Natural killer cell (primary cell): ENCODE measurements around the gene VIPR2. TPM values are rescaled to one million over a fixed set of nuclear protein-coding genes. Genes with fewer than 3 reads are reported as not detected.

Experiments
- ATAC-seq, 3 donors: fragments of 150-1000 bp in 2 of 3; fragments of 200-7000 bp in 1 of 3; cut with Tn5 transposase; 1 replicate in 1 of 3; 2 replicates in 2 of 3; pipeline ENCODE4 v1.10.0; 2021; ENCODE audit warnings: mild to moderate bottlenecking in 2 of 3, moderate library complexity in 2 of 3
- DNase-seq, 2 donors: peaks; one replicate each; pipeline versions ENCODE4 v3.0.0 to v3.0.0-alpha.2; 2013 to 2021; ENCODE audit warnings: mixed read lengths in 1 of 2
- H3K27ac ChIP-seq: one replicate; pipeline ENCODE4 v1.5.1; 2013; ENCODE audit warnings: mild to moderate bottlenecking, low read length
- H3K27me3 ChIP-seq: one replicate; pipeline ENCODE4 v1.6.1; 2013; ENCODE audit warnings: low read length; ENCODE audit not compliant: control insufficient read depth, insufficient read depth
- H3K36me3 ChIP-seq: one replicate; pipeline ENCODE4 v1.6.1; 2013; ENCODE audit warnings: low read length; ENCODE audit not compliant: control insufficient read depth, insufficient read depth
- H3K4me1 ChIP-seq: one replicate; pipeline ENCODE4 v1.6.1; 2013; ENCODE audit warnings: low read length; ENCODE audit not compliant: control insufficient read depth, insufficient read depth
- H3K4me3 ChIP-seq: one replicate; pipeline ENCODE4 v1.5.1; 2013; ENCODE audit warnings: low read length
- H3K9me3 ChIP-seq: one replicate; pipeline ENCODE4 v1.6.1; 2013; ENCODE audit warnings: low read length; ENCODE audit not compliant: control insufficient read depth, insufficient read depth
- H3K27ac Mint-ChIP-seq, 2 donors: one replicate each; pipeline ENCODE4 v1.8.0; 2022; ENCODE audit warnings: mild to moderate bottlenecking in 2 of 2, mixed read lengths in 2 of 2, moderate library complexity in 1 of 2
- H3K27me3 Mint-ChIP-seq, 2 donors: one replicate each; pipeline ENCODE4 v1.8.0; 2022; ENCODE audit warnings: low read depth in 2 of 2, mixed read lengths in 2 of 2
- H3K36me3 Mint-ChIP-seq: one replicate; pipeline ENCODE4 v1.8.0; 2022; ENCODE audit warnings: mixed read lengths
- H3K4me1 Mint-ChIP-seq, 2 donors: one replicate each; pipeline ENCODE4 v1.8.0; 2022; ENCODE audit warnings: mixed read lengths in 2 of 2
- H3K4me3 Mint-ChIP-seq: one replicate; pipeline ENCODE4 v1.8.0; 2022; ENCODE audit warnings: mild to moderate bottlenecking, moderate library complexity, mixed read lengths
- H3K9me3 Mint-ChIP-seq, 2 donors: one replicate each; pipeline ENCODE4 v1.8.0; 2022; ENCODE audit warnings: mixed read lengths in 2 of 2
- CTCF ChIP-seq: fragments of 200-600 bp; IDR thresholded peaks from one replicate; pipeline ENCODE4 v1.8.0; 2022; ENCODE audit warnings: antibody characterized with exemption
- WGBS: methylation state at CpG from one replicate; pipeline ENCODE4 v1.1.7; 2013; ENCODE audit warnings: missing lambda C conversion rate; ENCODE audit not compliant: insufficient coverage; 5-methylcytosine and 5-hydroxymethylcytosine counted together
- intact Hi-C: fragments of 100-400 bp; cut with micrococcal nuclease; formaldehyde crosslinking; loops from one replicate; pipeline ENCODE4 v1.14.2; 2022
- total RNA-seq, 4 donors: library from RNA; stranded (reverse); fragments of 120-200 nt in 1 of 4; gene quantifications; one replicate each; pipeline versions ENCODE4 v1.2.3 to v1.2.4, GENCODE V29; 2013 to 2022

The VIPR2 gene
- total RNA-seq, 3 donors from 2014 or later (not counting 1 experiment from before 2014, with no cell fraction given) = 2.2 to 4.9 (median 4.7) TPM

- Histone ChIP-seq H3K27ac (no peak overlapping the region), H3K9me3 (no peaks in the 10 kb centered on the region), H3K36me3 (no peaks in the 10 kb centered on the region), H3K27me3 (no peaks in the 10 kb centered on the region), H3K4me3 (no peak overlapping the region), H3K4me1 (peaks cover 8% of the 10 kb centered on the region)
- no peak overlapping the region for H3K4me3 Mint-ChIP-seq
- H3K4me1 Mint-ChIP-seq = no peaks in the 10 kb centered on the region
- DNase-seq (no peak), ATAC-seq (no peak)
- 94% methylated on average over 24 of the region's 24 CpGs for WGBS
- no peaks in the 10 kb centered on the region for H3K9me3 Mint-ChIP-seq
- H3K27me3 Mint-ChIP-seq = no peaks in the 10 kb centered on the region
- H3K36me3 Mint-ChIP-seq = no peaks in the 10 kb centered on the region
- no peak for TF ChIP-seq CTCF
- no peak overlapping the region for H3K27ac Mint-ChIP-seq
- intact Hi-C loops = no loop called here
Measured at GRCh38 chr7:159040912-159041711, 103.6 kb downstream of the VIPR2 start.

DNA sequence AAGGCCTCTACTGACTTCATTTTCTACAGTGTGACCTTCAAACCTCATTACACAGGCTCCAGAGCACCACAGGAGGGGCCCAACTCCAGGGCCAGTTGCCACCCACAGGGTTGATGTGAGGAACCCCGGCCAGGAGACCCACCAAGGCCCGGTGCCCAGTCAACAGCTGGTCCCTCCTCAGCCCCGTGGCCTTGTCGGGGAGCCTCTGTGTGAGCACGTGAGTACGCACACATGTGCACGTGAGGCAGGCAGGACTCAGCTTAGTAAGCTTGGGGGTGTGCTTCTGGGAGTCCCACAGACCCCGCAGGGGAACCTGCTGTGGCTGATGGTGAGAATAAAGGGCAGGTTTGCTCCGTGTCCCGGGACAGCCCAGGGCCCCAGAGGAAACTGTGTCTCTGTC, 104.5 kb downstream of the VIPR2 start:
- no peak for ATAC-seq
- H3K9me3 Mint-ChIP-seq = no peaks in the 10 kb centered on the region
- no peaks in the 10 kb centered on the region for H3K36me3 Mint-ChIP-seq
- H3K4me1 Mint-ChIP-seq = no peaks in the 10 kb centered on the region
- H3K27ac Mint-ChIP-seq = no peak overlapping the region
- no peak for DNase-seq
- no peaks in the 10 kb centered on the region for H3K27me3 Mint-ChIP-seq
- Histone ChIP-seq H3K4me1 (peaks cover 8% of the 10 kb centered on the region), H3K27me3 (no peaks in the 10 kb centered on the region), H3K27ac (no peak overlapping the region), H3K9me3 (no peaks in the 10 kb centered on the region), H3K4me3 (no peak overlapping the region), H3K36me3 (no peaks in the 10 kb centered on the region)
- no peak overlapping the region for H3K4me3 Mint-ChIP-seq
- no peak for TF ChIP-seq CTCF
- intact Hi-C loops = no loop called here
- WGBS = 89% methylated on average over 10 of the region's 10 CpGs

DNA sequence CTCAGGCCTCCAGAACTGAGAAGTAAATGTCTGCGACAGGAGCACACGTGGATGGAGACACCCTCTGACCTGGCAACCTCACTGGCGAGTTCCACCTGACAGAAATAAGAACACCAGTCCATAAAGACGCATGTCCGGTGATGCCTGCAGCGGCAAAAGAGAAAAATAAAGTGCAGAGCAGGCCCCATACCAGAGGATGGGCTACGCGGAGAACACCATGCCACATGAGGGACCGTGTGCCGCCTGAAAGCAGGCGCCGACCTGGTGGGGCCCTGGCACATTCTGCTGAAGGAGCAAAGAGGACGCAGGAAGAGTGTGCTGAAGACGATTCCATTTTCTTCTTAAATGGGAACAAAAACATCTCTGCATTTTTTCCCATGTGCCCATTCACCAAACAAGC, 105.0 kb downstream of the VIPR2 start:
- Mint-ChIP-seq H3K4me3 (no peak overlapping the region), H3K27ac (no peak overlapping the region)
- DNase-seq = no peak

More for the DNA sequence above, 105.0 kb downstream of the VIPR2 start:
- Mint-ChIP-seq H3K27me3 (no peaks in the 10 kb centered on the region), H3K9me3 (no peaks in the 10 kb centered on the region), H3K4me1 (no peaks in the 10 kb centered on the region), H3K36me3 (no peaks in the 10 kb centered on the region)
- intact Hi-C loops = no loop called here
- Histone ChIP-seq H3K27me3 (no peaks in the 10 kb centered on the region), H3K27ac (no peak overlapping the region), H3K36me3 (no peaks in the 10 kb centered on the region), H3K9me3 (no peaks in the 10 kb centered on the region), H3K4me1 (peaks cover 8% of the 10 kb centered on the region), H3K4me3 (no peak overlapping the region)
- ATAC-seq = no peak
- TF ChIP-seq CTCF = no peak
- WGBS = 93% methylated on average over 14 of the region's 14 CpGs
